ENCODE results near the gene EVA1A.

DNA sequence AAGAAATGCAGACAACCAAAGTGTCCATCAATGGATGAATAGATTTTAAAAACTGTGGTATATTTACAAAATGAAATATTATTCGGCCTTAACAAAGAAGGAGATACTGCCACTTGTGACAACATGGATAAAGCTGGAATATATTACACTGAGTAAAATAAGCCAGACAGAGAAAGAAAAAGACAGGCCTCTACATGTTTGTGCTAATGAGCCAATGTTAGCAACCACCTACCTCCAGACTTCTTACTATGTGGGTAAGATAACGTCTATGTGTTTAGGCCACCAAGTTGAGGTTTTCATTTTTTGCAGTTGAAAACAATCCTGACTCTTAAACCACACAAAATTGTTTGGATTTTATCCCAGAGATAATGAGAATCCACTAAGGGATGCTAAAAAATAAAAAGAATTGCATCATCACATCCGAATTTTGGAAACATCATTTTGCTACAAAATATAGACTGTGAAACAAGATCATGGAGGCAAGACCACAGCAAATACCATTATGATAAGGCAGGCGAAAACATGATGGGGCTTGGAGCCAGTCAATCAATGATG lies 47.0 kb downstream of the EVA1A start:
- TF ChIP-seq, protein P1, sequence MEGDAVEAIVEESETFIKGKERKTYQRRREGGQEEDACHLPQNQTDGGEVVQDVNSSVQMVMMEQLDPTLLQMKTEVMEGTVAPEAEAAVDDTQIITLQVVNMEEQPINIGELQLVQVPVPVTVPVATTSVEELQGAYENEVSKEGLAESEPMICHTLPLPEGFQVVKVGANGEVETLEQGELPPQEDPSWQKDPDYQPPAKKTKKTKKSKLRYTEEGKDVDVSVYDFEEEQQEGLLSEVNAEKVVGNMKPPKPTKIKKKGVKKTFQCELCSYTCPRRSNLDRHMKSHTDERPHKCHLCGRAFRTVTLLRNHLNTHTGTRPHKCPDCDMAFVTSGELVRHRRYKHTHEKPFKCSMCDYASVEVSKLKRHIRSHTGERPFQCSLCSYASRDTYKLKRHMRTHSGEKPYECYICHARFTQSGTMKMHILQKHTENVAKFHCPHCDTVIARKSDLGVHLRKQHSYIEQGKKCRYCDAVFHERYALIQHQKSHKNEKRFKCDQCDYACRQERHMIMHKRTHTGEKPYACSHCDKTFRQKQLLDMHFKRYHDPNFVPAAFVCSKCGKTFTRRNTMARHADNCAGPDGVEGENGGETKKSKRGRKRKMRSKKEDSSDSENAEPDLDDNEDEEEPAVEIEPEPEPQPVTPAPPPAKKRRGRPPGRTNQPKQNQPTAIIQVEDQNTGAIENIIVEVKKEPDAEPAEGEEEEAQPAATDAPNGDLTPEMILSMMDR (tag by site-specific recombination; IDR thresholded peaks at IDR 0.05): no peak
- TF ChIP-seq, protein P2, sequence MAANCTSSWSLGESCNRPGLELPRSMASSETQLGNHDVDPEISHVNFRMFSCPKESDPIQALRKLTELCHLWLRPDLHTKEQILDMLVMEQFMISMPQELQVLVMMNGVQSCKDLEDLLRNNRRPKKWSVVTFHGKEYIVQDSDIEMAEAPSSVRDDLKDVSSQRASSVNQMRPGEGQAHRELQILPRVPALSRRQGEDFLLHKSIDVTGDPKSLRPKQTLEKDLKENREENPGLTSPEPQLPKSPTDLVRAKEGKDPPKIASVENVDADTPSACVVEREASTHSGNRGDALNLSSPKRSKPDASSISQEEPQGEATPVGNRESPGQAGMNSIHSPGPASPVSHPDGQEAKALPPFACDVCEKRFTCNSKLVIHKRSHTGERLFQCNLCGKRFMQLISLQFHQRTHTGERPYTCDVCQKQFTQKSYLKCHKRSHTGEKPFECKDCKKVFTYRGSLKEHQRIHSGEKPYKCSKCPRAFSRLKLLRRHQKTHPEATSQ (tag by site-specific recombination; IDR thresholded peaks at IDR 0.05): no peak
- TF ChIP-seq ZNF274 (IDR thresholded peaks at IDR 0.05; ENCODE audit: low read length): no peak
- no peak for TF ChIP-seq ZNF274 (tag by site-specific recombination; IDR thresholded peaks at IDR 0.05; ENCODE audit: borderline replicate concordance)
- no peak for TF ChIP-seq ZNF248 (tag by site-specific recombination; IDR thresholded peaks at IDR 0.05)
- TF ChIP-seq ZFP37 (tag by site-specific recombination; IDR thresholded peaks at IDR 0.05): no peak
- TF ChIP-seq MEIS1 (CRISPR knock-in tag; IDR thresholded peaks at IDR 0.05; ENCODE audit: borderline replicate concordance): no peak
